ENCODE data around the gene TRAPPC2L. TPM values are rescaled to one million over a fixed set of nuclear protein-coding genes. Genes with fewer than 3 reads are reported as not detected.

The TRAPPC2L gene
- total RNA-seq, 1 experiment from 2014 or later = 101 TPM

DNA sequence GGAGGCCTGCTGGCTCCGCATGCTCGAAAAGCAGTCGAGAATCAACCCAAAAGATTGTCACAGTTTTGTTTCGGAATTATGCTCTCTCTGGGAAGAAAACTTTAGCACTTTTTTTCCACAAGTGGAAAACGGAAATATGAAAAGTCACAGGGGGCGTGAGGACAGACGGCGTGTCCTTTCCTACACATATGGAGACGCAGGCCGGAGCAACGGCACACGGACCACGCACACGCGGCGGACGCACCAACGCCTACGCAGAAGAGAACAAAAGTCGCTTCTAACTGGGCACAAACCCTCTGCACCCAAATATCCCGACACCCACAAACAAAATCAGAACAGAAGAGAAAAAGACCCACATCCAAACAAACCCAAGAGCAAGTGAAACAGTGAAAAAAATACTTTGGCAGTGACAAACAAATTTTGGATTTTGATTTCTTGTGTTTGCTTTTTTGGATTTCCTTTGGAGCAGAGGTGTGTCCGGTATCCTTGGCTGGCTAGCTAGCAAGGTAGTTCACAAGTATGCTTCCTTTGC lies 18.8 kb downstream of the TRAPPC2L start:
- H3K36me3 ChIP-seq (ENCODE audit: low read depth) = no peaks in the 10 kb centered on the region
- no peak overlapping the region for H3K4me2 ChIP-seq
- no TSS peak for BruUV-seq (replicated peaks)
- no peak for DNase-seq
- TF ChIP-seq EZH2 (IDR thresholded peaks at IDR 0.05; ENCODE audit: low read depth) = no peak
- TF ChIP-seq, protein P1, sequence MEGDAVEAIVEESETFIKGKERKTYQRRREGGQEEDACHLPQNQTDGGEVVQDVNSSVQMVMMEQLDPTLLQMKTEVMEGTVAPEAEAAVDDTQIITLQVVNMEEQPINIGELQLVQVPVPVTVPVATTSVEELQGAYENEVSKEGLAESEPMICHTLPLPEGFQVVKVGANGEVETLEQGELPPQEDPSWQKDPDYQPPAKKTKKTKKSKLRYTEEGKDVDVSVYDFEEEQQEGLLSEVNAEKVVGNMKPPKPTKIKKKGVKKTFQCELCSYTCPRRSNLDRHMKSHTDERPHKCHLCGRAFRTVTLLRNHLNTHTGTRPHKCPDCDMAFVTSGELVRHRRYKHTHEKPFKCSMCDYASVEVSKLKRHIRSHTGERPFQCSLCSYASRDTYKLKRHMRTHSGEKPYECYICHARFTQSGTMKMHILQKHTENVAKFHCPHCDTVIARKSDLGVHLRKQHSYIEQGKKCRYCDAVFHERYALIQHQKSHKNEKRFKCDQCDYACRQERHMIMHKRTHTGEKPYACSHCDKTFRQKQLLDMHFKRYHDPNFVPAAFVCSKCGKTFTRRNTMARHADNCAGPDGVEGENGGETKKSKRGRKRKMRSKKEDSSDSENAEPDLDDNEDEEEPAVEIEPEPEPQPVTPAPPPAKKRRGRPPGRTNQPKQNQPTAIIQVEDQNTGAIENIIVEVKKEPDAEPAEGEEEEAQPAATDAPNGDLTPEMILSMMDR (conservative IDR thresholded peaks at IDR 0.05) = no peak
- H3K27ac ChIP-seq = no peak overlapping the region
- intact Hi-C loops (cut with micrococcal nuclease; ENCODE audit: unreplicated experiment) = no loop called here
- no peak overlapping the region for H2AFZ ChIP-seq
- peaks cover 95% of the 10 kb centered on the region for H3K27me3 ChIP-seq (ENCODE audit: insufficient read depth, low read depth)
- no peaks in the 10 kb centered on the region for H3K4me1 ChIP-seq (replicated peaks; ENCODE audit: insufficient read depth)
- CTCF ChIA-PET = no interaction called here
- H3K9me2 ChIP-seq (ENCODE audit: insufficient read depth) = no peaks in the 10 kb centered on the region
- POLR2A ChIA-PET (ENCODE audit: unreplicated experiment) = no interaction called here
- no peaks in the 10 kb centered on the region for H3F3A ChIP-seq (ENCODE audit: insufficient read depth, low read depth)
- no peaks in the 10 kb centered on the region for H3K9me3 ChIP-seq (ENCODE audit: insufficient read depth, low read depth)
- H3K4me3 ChIP-seq = no peak overlapping the region
- no peaks in the 10 kb centered on the region; the same call in 1 of the 2 replicates for H4K20me1 ChIP-seq (ENCODE audit: insufficient read depth)
- H3K79me2 ChIP-seq (ENCODE audit: low read depth) = no peaks in the 10 kb centered on the region

DNA sequence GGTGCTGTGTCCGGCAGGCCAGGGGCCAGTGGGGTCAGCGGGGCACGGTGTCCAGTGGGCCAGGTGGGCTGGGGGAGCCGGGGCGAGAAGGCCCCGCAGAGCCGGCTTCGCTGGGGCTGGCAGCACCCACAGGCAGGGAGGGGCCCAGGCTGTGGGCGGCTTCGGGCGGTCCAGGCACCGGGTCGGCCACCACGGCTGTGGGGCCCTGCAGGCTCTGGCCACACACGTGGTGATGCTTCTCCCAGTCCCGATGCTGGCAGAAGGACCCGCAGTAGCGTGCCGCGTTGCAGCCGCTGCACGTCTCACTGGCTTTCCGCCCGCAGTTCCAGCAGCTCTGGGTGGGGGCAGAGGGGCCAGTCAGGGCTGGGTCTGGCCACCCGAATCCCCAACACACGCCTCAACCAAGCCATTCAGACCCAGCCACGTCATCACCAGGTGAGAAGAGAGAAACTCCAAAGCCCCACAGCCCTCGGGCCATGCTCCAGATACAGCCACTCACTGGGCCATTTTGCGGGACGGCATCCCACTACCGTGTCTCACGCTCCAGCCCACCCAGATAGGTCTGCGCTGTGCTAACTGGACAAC lies 20.1 kb downstream of the TRAPPC2L start:
- no peak overlapping the region for H3K4me2 ChIP-seq
- H3K9me3 ChIP-seq (ENCODE audit: insufficient read depth, low read depth) = no peaks in the 10 kb centered on the region
- ChIA-PET POLR2A (ENCODE audit: unreplicated experiment) (no interaction called here), CTCF (no interaction called here)
- H3K36me3 ChIP-seq (ENCODE audit: low read depth) = no peaks in the 10 kb centered on the region
- BruUV-seq (replicated peaks) = no TSS peak
- no peak for TF ChIP-seq EZH2 (IDR thresholded peaks at IDR 0.05; ENCODE audit: low read depth)
- TF ChIP-seq, protein P1 (conservative IDR thresholded peaks at IDR 0.05) = no peak
- no peaks in the 10 kb centered on the region; the same call in 1 of the 2 replicates for H4K20me1 ChIP-seq (ENCODE audit: insufficient read depth)
- no peak overlapping the region for H2AFZ ChIP-seq
- peaks cover 83% of the 10 kb centered on the region for H3K27me3 ChIP-seq (ENCODE audit: insufficient read depth, low read depth)
- H3K4me3 ChIP-seq = no peak overlapping the region
- intact Hi-C loops (cut with micrococcal nuclease; ENCODE audit: unreplicated experiment) = no loop called here
- H3K79me2 ChIP-seq (ENCODE audit: low read depth) = no peaks in the 10 kb centered on the region
- no peaks in the 10 kb centered on the region for H3K4me1 ChIP-seq (replicated peaks; ENCODE audit: insufficient read depth)
- H3K9me2 ChIP-seq (ENCODE audit: insufficient read depth) = no peaks in the 10 kb centered on the region
- DNase-seq = no peak
- H3K27ac ChIP-seq = no peak overlapping the region
- no peaks in the 10 kb centered on the region for H3F3A ChIP-seq (ENCODE audit: insufficient read depth, low read depth)

DNA sequence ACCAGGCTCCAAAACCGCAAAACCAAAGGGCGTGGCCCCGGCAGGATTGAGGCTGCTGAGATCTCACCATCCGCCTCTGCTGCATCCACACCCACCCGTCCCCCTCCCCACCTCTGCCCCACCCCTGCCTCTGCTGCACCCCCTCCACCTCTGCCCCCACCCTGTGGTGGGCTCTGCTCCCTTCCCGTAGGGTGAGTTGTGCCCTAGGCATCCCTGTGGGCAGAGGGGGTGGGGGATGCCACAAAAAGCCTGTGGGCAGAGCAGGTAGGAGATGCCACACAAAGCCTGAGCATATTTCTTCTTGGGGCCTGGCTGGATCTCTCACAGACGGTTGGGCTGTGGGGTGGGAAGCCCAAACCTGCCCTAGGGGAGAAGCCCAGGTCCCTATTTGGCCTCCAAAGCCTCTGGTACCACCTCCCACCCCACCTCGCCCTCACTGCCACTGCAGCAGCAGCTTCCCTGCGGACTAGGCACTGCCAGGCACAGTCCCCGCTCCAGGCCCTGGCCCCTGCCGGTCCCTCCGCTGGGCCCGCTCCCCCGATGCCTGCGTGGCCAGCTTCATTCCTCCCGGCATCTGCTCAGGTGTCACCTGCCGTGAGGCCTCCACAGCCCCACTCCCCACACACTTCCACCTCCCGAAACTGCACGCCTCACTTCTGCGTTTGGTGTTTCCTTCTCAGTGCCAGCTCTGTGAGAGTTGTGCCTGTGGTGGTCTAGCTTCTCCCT lies 20.8 kb downstream of the TRAPPC2L start:
- Histone ChIP-seq H3K27me3 (ENCODE audit: insufficient read depth, low read depth) (peaks cover 79% of the 10 kb centered on the region), H4K20me1 (ENCODE audit: insufficient read depth) (no peaks in the 10 kb centered on the region; the same call in 1 of the 2 replicates), H3K4me1 (replicated peaks; ENCODE audit: insufficient read depth) (no peaks in the 10 kb centered on the region), H3K79me2 (ENCODE audit: low read depth) (no peaks in the 10 kb centered on the region), H3K9me3 (ENCODE audit: insufficient read depth, low read depth) (no peaks in the 10 kb centered on the region), H2AFZ (no peak overlapping the region), H3K4me2 (no peak overlapping the region), H3K9me2 (ENCODE audit: insufficient read depth) (no peaks in the 10 kb centered on the region), H3K36me3 (ENCODE audit: low read depth) (no peaks in the 10 kb centered on the region), H3F3A (ENCODE audit: insufficient read depth, low read depth) (peaks cover 2% of the 10 kb centered on the region; the same call in 1 of the 2 replicates), H3K4me3 (no peak overlapping the region), H3K27ac (no peak overlapping the region)
- POLR2A ChIA-PET (ENCODE audit: unreplicated experiment) = no interaction called here
- no peak for TF ChIP-seq EZH2 (IDR thresholded peaks at IDR 0.05; ENCODE audit: low read depth)
- TF ChIP-seq, protein P1 (conservative IDR thresholded peaks at IDR 0.05) = no peak
- no TSS peak for BruUV-seq (replicated peaks)
- intact Hi-C loops (cut with micrococcal nuclease; ENCODE audit: unreplicated experiment) = no loop called here
- DNase-seq = no peak
- CTCF ChIA-PET = no interaction called here
